Right lobe of liver (tissue), 6 donors: ENCODE data around the gene PRKAR2B. TPM values are rescaled to one million over a fixed set of nuclear protein-coding genes. Genes with fewer than 3 reads are reported as not detected.

Experiments used
- ATAC-seq, 4 donors: fragments of 200-7000 bp; cut with Tn5 transposase; one replicate each; pipeline ENCODE4 v1.9.1; 2020; ENCODE audit warnings: mild to moderate bottlenecking in 4 of 4, moderate library complexity in 4 of 4
- DNase-seq, 3 donors: peaks; one replicate each; pipeline ENCODE4 v3.0.0-alpha.2; 2020
- H3K27ac ChIP-seq, 3 donors: fragments of 200-600 bp; one replicate each; pipeline ENCODE4 v1.8.0; 2022
- H3K27me3 ChIP-seq, 2 donors: fragments of 200-600 bp; one replicate each; pipeline ENCODE4 v1.8.0; 2022
- H3K36me3 ChIP-seq, 4 donors: fragments of 200-600 bp; sonication (generic) in 1 of 4; one replicate each; pipeline versions ENCODE4 v1.5.1 to v1.8.0; 2017 to 2022; ENCODE audit warnings: control low read depth in 1 of 4
- H3K4me1 ChIP-seq, 4 donors: fragments of 200-600 bp; sonication (generic) in 1 of 4; one replicate each; pipeline versions ENCODE4 v1.5.1 to v1.8.0; 2017 to 2022; ENCODE audit warnings: control low read depth in 1 of 4
- H3K4me3 ChIP-seq, 3 donors: fragments of 200-600 bp; one replicate each; pipeline ENCODE4 v1.8.0; 2022
- H3K9me3 ChIP-seq, 4 donors: fragments of 200-600 bp; sonication (generic) in 1 of 4; one replicate each; pipeline versions ENCODE4 v1.5.1 to v1.8.0; 2017 to 2022; ENCODE audit warnings: control low read depth in 1 of 4
- POLR2A ChIP-seq: fragments of 450-650 bp; IDR thresholded peaks from one replicate; pipeline ENCODE4 v1.6.1; 2017; ENCODE audit warnings: antibody characterized with exemption, mild to moderate bottlenecking
- WGBS: methylation state at CpG from one replicate; pipeline ENCODE4 v1.1.6; 2018; ENCODE audit warnings: low coverage, low lambda C conversion rate; ENCODE audit not compliant: insufficient coverage; ENCODE audit errors: missing lambda C conversion rate; 5-methylcytosine and 5-hydroxymethylcytosine counted together
- intact Hi-C, 2 donors: fragments of 100-400 bp; cut with DNase I; formaldehyde crosslinking; loops; one replicate each; pipeline versions ENCODE4 v1.11.2 to v1.14.1; 2022
- total RNA-seq, 6 experiments: library from RNA; depleted of rRNA in 2 of 6; stranded (reverse); fragments of >200 nt in 2 of 6; fragmentation: NEBNext Ultra II Directional in 3 of 6; extraction: Animal tissue kit (Norgen Biotek cat#: 25700) in 3 of 6; gene quantifications; one replicate each; pipeline versions ENCODE4 v1.1.0 to v1.2.4, GENCODE V29; 2016 to 2023
- TF ChIP-seq, protein P1 (sequence below), 4 donors: fragments of 200-600 bp in 3 of 4; fragments of 450-650 bp in 1 of 4; IDR thresholded peaks; one replicate each; pipeline versions ENCODE4 v1.5.1 to v1.8.0; 2016 to 2022; ENCODE audit warnings: antibody characterized with exemption in 4 of 4, mild to moderate bottlenecking in 2 of 4
- donor health status: DM: no; HTN: yes; CAD: no.
- donor health status: DM: no; HTN: no; CAD: no.
- donor health status: DM: no; HTN: no; CAD: no.
- donor health status: DM: no; HTN: yes; CAD: no.
- donor health status: DM: no; HTN: yes; CAD: no.

PRKAR2B gene
- total RNA-seq, 6 experiments from 2014 or later, result 1.4 to 2.9 (median 1.8) TPM

DNA sequence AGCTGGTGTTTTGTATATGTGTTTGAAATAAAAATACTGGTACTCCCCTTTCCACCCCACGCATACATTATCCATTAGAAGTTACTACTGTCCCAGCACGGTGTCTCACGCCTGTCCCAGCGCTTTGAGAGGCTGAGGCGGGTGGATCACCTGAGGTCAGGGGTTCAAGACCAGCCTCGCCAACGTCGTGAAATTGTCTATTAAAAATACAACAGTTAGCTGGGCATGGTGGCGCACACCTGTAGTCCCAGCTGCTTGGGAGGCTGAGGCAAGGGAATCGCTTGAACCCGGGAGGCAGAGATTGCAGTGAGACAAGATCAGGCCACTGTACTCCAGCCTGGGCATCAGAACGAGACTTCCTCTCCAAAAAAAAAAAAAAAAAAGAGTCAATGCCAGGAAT lies 127.0 kb downstream of the PRKAR2B start:
- Histone ChIP-seq H3K9me3 (no peaks in the 10 kb centered on the region), H3K27ac (no peak overlapping the region), H3K27me3 (no peaks in the 10 kb centered on the region), H3K36me3 (no peaks in the 10 kb centered on the region), H3K4me3 (no peak overlapping the region), H3K4me1 (peaks cover 0 to 30% (median 7%) of the 10 kb centered on the region in 4 donors)
- ATAC-seq, result no peak
- intact Hi-C loops, result no loop called here
- DNase-seq, result no peak
- WGBS, result 88% methylated on average over 8 of the region's 12 CpGs
- TF ChIP-seq, protein P1, sequence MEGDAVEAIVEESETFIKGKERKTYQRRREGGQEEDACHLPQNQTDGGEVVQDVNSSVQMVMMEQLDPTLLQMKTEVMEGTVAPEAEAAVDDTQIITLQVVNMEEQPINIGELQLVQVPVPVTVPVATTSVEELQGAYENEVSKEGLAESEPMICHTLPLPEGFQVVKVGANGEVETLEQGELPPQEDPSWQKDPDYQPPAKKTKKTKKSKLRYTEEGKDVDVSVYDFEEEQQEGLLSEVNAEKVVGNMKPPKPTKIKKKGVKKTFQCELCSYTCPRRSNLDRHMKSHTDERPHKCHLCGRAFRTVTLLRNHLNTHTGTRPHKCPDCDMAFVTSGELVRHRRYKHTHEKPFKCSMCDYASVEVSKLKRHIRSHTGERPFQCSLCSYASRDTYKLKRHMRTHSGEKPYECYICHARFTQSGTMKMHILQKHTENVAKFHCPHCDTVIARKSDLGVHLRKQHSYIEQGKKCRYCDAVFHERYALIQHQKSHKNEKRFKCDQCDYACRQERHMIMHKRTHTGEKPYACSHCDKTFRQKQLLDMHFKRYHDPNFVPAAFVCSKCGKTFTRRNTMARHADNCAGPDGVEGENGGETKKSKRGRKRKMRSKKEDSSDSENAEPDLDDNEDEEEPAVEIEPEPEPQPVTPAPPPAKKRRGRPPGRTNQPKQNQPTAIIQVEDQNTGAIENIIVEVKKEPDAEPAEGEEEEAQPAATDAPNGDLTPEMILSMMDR (IDR thresholded peaks at IDR 0.05), result no peak
- no peak for TF ChIP-seq POLR2A

DNA sequence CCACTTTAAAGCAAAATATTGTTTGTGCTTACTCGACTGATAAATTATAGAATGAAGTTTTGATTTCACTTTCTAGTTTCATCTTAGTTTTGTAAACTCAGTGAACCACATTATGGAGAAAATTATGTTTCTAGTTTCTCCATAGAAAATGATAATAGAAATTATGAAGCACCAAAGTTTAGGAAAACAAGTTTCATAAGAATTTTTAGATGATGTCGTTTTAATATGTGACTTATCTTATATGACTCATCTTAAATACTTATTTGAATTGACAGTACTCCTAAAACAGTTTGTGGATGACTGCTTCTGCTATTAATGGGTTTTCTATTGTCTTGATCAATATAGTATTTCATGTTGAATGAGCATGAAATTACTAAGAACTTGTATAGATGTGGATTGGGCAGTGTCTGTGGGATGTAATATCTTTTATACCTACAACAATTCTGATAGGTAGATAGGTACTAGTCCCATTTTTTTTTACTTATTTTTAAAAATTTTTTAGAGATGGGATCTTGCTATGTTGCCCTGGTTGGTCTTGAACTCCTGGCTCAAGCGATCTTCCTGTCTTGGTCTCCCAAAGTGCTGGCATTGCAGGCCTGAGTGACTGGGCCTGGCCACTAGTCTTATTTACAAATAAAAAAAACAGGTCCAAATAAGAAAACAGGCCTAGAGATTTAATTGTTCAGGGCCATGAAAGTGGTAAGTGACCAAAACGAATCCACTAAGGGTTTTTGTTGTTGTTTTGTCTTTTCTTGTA lies 127.9 kb downstream of the PRKAR2B start:
- no peak overlapping the region for H3K4me3 ChIP-seq
- no peaks in the 10 kb centered on the region for H3K27me3 ChIP-seq
- H3K4me1 ChIP-seq, result peaks cover 0 to 30% (median 7%) of the 10 kb centered on the region in 4 donors
- no peak for DNase-seq
- 65% methylated on average over 4 of the region's 4 CpGs for WGBS
- intact Hi-C loops, result no loop called here
- TF ChIP-seq POLR2A, result no peak
- TF ChIP-seq, protein P1 (IDR thresholded peaks at IDR 0.05), result no peak
- no peak for ATAC-seq
- H3K36me3 ChIP-seq, result no peaks in the 10 kb centered on the region
- no peaks in the 10 kb centered on the region for H3K9me3 ChIP-seq
- H3K27ac ChIP-seq, result no peak overlapping the region

GRCh38 chr7:107173191-107173590 lies 128.7 kb downstream of the PRKAR2B start:
- ATAC-seq (no peak), DNase-seq (no peak)
- no peaks in the 10 kb centered on the region for H3K36me3 ChIP-seq
- TF ChIP-seq, protein P1 (IDR thresholded peaks at IDR 0.05), result no peak
- no peak for TF ChIP-seq POLR2A
- no peak overlapping the region for H3K4me3 ChIP-seq
- intact Hi-C loops, result no loop called here
- no peaks in the 10 kb centered on the region for H3K27me3 ChIP-seq
- 94% methylated on average over 2 of the region's 2 CpGs for whole genome bisulfite sequencing
- no peak overlapping the region for H3K27ac ChIP-seq
- H3K9me3 ChIP-seq, result no peaks in the 10 kb centered on the region
- peaks cover 0 to 30% (median 7%) of the 10 kb centered on the region in 4 donors for H3K4me1 ChIP-seq

DNA sequence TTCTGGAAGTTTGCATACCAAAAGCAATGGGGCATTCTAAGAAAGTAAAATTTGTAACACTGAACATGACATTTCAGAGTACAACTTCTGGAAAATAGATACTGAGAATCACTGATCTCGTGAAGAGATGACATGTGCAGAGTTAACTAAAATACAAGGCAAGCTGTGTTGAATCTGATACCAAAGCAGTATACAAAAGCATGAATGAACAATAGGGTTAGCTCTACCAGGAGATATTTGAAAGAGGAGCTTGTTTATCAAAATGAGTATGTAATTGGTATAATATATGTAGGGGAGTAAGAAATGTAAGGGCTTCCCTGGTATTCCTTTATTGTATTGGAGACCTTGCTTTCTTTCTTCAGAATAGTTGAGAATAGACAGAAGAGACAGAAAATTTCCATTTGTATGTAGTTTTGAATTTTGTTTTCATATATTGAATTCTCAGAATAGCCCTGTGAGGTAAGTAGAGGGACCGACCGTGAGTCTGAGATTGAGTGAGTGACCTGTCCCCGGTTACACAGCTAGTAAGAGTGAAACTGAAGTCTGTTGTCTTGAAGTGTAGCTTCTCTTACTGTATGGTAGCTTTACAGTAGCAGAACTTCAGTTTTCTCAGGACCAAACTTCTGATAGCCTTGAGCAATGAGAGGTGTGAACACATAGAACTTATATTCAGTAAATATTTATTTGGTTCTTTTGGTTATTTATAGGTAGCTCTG lies 129.3 kb downstream of the PRKAR2B start:
- Histone ChIP-seq H3K4me3 (no peak overlapping the region), H3K36me3 (no peaks in the 10 kb centered on the region), H3K9me3 (no peaks in the 10 kb centered on the region), H3K4me1 (peaks cover 0 to 30% (median 7%) of the 10 kb centered on the region in 4 donors), H3K27ac (no peak overlapping the region), H3K27me3 (no peaks in the 10 kb centered on the region)
- WGBS, result 47% methylated on average over 4 of the region's 4 CpGs
- intact Hi-C loops, result no loop called here
- no peak for DNase-seq
- no peak for TF ChIP-seq POLR2A
- TF ChIP-seq, protein P1 (IDR thresholded peaks at IDR 0.05), result no peak
- no peak for ATAC-seq
